ENCODE data around the gene KNSTRN.

GRCh38 chr15:40436116-40436891, 53.8 kb downstream of the KNSTRN start:
- TF ChIP-seq, protein P1, sequence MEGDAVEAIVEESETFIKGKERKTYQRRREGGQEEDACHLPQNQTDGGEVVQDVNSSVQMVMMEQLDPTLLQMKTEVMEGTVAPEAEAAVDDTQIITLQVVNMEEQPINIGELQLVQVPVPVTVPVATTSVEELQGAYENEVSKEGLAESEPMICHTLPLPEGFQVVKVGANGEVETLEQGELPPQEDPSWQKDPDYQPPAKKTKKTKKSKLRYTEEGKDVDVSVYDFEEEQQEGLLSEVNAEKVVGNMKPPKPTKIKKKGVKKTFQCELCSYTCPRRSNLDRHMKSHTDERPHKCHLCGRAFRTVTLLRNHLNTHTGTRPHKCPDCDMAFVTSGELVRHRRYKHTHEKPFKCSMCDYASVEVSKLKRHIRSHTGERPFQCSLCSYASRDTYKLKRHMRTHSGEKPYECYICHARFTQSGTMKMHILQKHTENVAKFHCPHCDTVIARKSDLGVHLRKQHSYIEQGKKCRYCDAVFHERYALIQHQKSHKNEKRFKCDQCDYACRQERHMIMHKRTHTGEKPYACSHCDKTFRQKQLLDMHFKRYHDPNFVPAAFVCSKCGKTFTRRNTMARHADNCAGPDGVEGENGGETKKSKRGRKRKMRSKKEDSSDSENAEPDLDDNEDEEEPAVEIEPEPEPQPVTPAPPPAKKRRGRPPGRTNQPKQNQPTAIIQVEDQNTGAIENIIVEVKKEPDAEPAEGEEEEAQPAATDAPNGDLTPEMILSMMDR (conservative IDR thresholded peaks at IDR 0.05; ENCODE audit: low read depth in 2 of 2), result no peak
- TF ChIP-seq REST (IDR thresholded peaks at IDR 0.05; ENCODE audit: unreplicated experiment) (no peak), EZH2 (IDR thresholded peaks at IDR 0.05; ENCODE audit: low read depth, unreplicated experiment) (no peak)

Measured in GM23338 (cell line).